Measurements from ENCODE around the gene SSH2. TPM values are rescaled to one million over a fixed set of nuclear protein-coding genes. Genes with fewer than 3 reads are reported as not detected.
A peak's percentile ranks its signal among the peaks of the same experiment; 100 is the strongest.

SSH2 gene
- total and polyA plus RNA-seq, 9 of the 15 experiments (the other 6 are each of a cell fraction or from before 2014, with no cell fraction given), result 3.9 to 16.1 (median 10.2) TPM

GRCh38 chr17:29653995-29654714, 275.9 kb downstream of the SSH2 start (continued):
- TF ChIP-seq ETS1 (conservative IDR thresholded peaks at IDR 0.05; ENCODE audit: control insufficient read depth, low read depth, low read length) (no peak), ZNF41 (CRISPR knock-in tag; conservative IDR thresholded peaks at IDR 0.05) (no peak), GABPB1 (CRISPR knock-in tag; IDR thresholded peaks at IDR 0.05) (no peak), TEAD4 (IDR thresholded peaks at IDR 0.05; ENCODE audit: low read length) (peak; percentile 71), TEAD4 (CRISPR knock-in tag; IDR thresholded peaks at IDR 0.05; ENCODE audit: borderline replicate concordance) (no peak), HNRNPL (IDR thresholded peaks at IDR 0.05; ENCODE audit: low read depth, low read length) (no peak), PRPF4 (IDR thresholded peaks at IDR 0.05; ENCODE audit: insufficient read depth, low read depth, low read length, poor library complexity, severe bottlenecking) (no peak), PTRF (tag; IDR thresholded peaks at IDR 0.05) (no peak), SETDB1 (IDR thresholded peaks at IDR 0.05; ENCODE audit: low read length) (no peak), KAT2B (IDR thresholded peaks at IDR 0.05; ENCODE audit: low read depth, low read length) (no peak), E2F3 (CRISPR knock-in tag; IDR thresholded peaks at IDR 0.05) (no peak), KHSRP (IDR thresholded peaks at IDR 0.05) (no peak), ID3 (CRISPR knock-in tag; IDR thresholded peaks at IDR 0.05) (no peak), ID3 (tag; IDR thresholded peaks at IDR 0.05) (no peak), ZNF699 (CRISPR knock-in tag; IDR thresholded peaks at IDR 0.05; ENCODE audit: insufficient replicate concordance) (no peak), HLTF (IDR thresholded peaks at IDR 0.05) (no peak), KDM1A (IDR thresholded peaks at IDR 0.05) (0 out of 4 replicates have a peak, but pooled peaks of 1 of the 2 experiments have one; percentile 27), HMBOX1 (IDR thresholded peaks at IDR 0.05) (peak; percentile 98), TCF7 (IDR thresholded peaks at IDR 0.05; ENCODE audit: borderline replicate concordance) (no peak), U2AF2 (optimal IDR thresholded peaks at IDR 0.05; ENCODE audit: low read depth, low read length) (no peak)
